Measurements from ENCODE around the gene SLC9A9.

- TF ChIP-seq CTCF (IDR thresholded peaks at IDR 0.05 in 4 of 5, conservative IDR thresholded peaks at IDR 0.05 in 1 of 5) (no peak), POLR2A (IDR thresholded peaks at IDR 0.05) (no peak)
Observed at GRCh38 chr3:143402602-143403001, 445.7 kb downstream of the SLC9A9 start.
